HG03469 (cell line): Measurements from ENCODE around the gene ACTN3.
"Not testable (repeated sequence)": the region's sequence is repeated elsewhere in the genome, so short reads cannot be mapped to it uniquely, and the experiment has no call there.

Source experiments
- ATAC-seq: cut with Tn5 transposase; IDR thresholded peaks from one replicate; pipeline ENCODE4 v1.9.1; 2021; ENCODE audit warnings: mild to moderate bottlenecking, moderate library complexity, moderate number of reproducible peaks; ENCODE audit not compliant: unreplicated experiment

The ACTN3 gene

GRCh38 chr11:66562907-66563583 lies 16.3 kb downstream of the ACTN3 start:
- no peak for ATAC-seq

GRCh38 chr11:66563832-66564231 lies 17.1 kb downstream of the ACTN3 start:
- no peak for ATAC-seq

GRCh38 chr11:66564538-66564937 lies 17.8 kb downstream of the ACTN3 start:
- ATAC-seq, result no peak

GRCh38 chr11:66564984-66565383 lies 18.3 kb downstream of the ACTN3 start:
- no peak for ATAC-seq

GRCh38 chr11:66566221-66566620 lies 19.5 kb downstream of the ACTN3 start:
- ATAC-seq, result no peak

- ATAC-seq, result no peak
Observed at GRCh38 chr11:66567787-66568123, 21.1 kb downstream of the ACTN3 start.

- no peak for ATAC-seq
Observed at GRCh38 chr11:66568124-66568916, 21.6 kb downstream of the ACTN3 start, which contains the start of gene CTSF. Gene CTSF (minus strand): TSS chr11:66568606. CDS start chr11:66568486, 120 bp downstream.

- ATAC-seq, result no peak
Observed at GRCh38 chr11:66569076-66569475, 22.4 kb downstream of the ACTN3 start.

GRCh38 chr11:66570079-66570849 lies 23.6 kb downstream of the ACTN3 start:
- no peak for ATAC-seq

- ATAC-seq, result no peak
Observed at GRCh38 chr11:66570850-66571180, 24.1 kb downstream of the ACTN3 start.

- no peak for ATAC-seq
Observed at GRCh38 chr11:66579017-66579606, 32.4 kb downstream of the ACTN3 start.

GRCh38 chr11:66580803-66581202 lies 34.1 kb downstream of the ACTN3 start:
- ATAC-seq, result no peak

- ATAC-seq, result no peak
Observed at GRCh38 chr11:66581261-66581660, 34.6 kb downstream of the ACTN3 start.

GRCh38 chr11:66582565-66583147 lies 36.0 kb downstream of the ACTN3 start:
- not testable (repeated sequence) for ATAC-seq

GRCh38 chr11:66585447-66585846 lies 38.7 kb downstream of the ACTN3 start:
- not testable (repeated sequence) for ATAC-seq

- no peak for ATAC-seq
Observed at GRCh38 chr11:66586136-66586535, 39.4 kb downstream of the ACTN3 start.

- not testable (repeated sequence) for ATAC-seq
Observed at GRCh38 chr11:66589315-66589714, 42.6 kb downstream of the ACTN3 start.

- no peak for ATAC-seq
Observed at GRCh38 chr11:66589996-66590675, 43.4 kb downstream of the ACTN3 start.

GRCh38 chr11:66591175-66591574 lies 44.5 kb downstream of the ACTN3 start:
- no peak for ATAC-seq
